BLaER1 treated with 17β-estradiol and CSF1 and Interleukin-3, amounts not matched to agents 10 nM and 100 nM (cell line): ENCODE results near the gene NDUFA8.

Source experiments
- H3K27ac ChIP-seq, 11 experiments: shearing (Covaris generic); formaldehyde crosslinking; 2 replicates each; pipeline ENCODE4 v1.8.1; 2022
- H3K27me3 ChIP-seq, 11 experiments: shearing (Covaris generic); formaldehyde crosslinking; 2 replicates each; pipeline ENCODE4 v1.8.1; 2022
- H3K36me3 ChIP-seq, 11 experiments: shearing (Covaris generic); formaldehyde crosslinking; 2 replicates each; pipeline ENCODE4 v1.8.1; 2022
- H3K4me1 ChIP-seq, 10 experiments: shearing (Covaris generic); formaldehyde crosslinking; 2 replicates each; pipeline ENCODE4 v1.8.1; 2022
- H3K4me2 ChIP-seq, 11 experiments: shearing (Covaris generic); formaldehyde crosslinking; 2 replicates each; pipeline ENCODE4 v1.8.1; 2022
- H3K4me3 ChIP-seq, 10 experiments: shearing (Covaris generic); formaldehyde crosslinking; 2 replicates each; pipeline ENCODE4 v1.8.1; 2022
- H3K9ac ChIP-seq, 11 experiments: shearing (Covaris generic); formaldehyde crosslinking; 2 replicates each; pipeline ENCODE4 v1.8.1; 2022
- H3K9me3 ChIP-seq, 11 experiments: shearing (Covaris generic); formaldehyde crosslinking; replicated peaks in 1 of 11; 2 replicates each; pipeline ENCODE4 v1.8.1; 2022
- H4K20me1 ChIP-seq, 11 experiments: shearing (Covaris generic); formaldehyde crosslinking; 2 replicates each; pipeline ENCODE4 v1.8.1; 2022
- Cebpa-rat ChIP-seq, 11 experiments: shearing (Covaris generic); IDR thresholded peaks; 2 replicates each; pipeline ENCODE4 v1.8.1; 2022

NDUFA8 gene

DNA sequence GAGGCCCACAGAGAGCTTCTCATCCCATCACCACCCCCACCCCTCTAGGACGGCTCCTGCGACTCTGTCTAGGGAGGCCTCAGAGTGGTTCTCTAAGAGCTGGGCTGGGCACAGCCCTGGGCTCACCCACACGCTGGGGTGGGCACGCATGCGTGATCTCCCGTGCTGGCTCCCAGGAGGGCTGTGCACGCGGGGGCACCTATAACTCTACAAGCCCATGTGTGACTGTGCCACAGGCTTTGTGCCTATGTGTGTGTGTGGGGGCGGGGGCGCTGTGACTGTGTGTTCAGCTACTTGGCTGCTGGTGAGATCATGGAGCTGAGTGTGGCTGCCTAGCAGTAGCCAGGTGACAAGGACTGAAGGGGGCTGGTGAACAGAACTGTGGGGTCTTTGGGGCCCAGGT is 32.2 kb downstream of the NDUFA8 start:
- Histone ChIP-seq H3K4me3 (no peak overlapping the region), H3K4me1 (peaks cover 0 to 6% (median 0%) of the 10 kb centered on the region in 10 experiments; a peak in 1 of 20 replicates), H3K27me3 (peaks cover 26 to 40% (median 37%) of the 10 kb centered on the region in 11 experiments), H3K4me2 (no peak overlapping the region), H3K27ac (no peak overlapping the region), H3K36me3 (no peaks in the 10 kb centered on the region), H3K9me3 (no peaks in the 10 kb centered on the region), H4K20me1 (peaks cover 0 to 10% (median 0%) of the 10 kb centered on the region in 11 experiments; a peak in 3 of 22 replicates), H3K9ac (no peak overlapping the region)
- TF ChIP-seq Cebpa-rat (IDR thresholded peaks at IDR 0.05) = no peak

DNA sequence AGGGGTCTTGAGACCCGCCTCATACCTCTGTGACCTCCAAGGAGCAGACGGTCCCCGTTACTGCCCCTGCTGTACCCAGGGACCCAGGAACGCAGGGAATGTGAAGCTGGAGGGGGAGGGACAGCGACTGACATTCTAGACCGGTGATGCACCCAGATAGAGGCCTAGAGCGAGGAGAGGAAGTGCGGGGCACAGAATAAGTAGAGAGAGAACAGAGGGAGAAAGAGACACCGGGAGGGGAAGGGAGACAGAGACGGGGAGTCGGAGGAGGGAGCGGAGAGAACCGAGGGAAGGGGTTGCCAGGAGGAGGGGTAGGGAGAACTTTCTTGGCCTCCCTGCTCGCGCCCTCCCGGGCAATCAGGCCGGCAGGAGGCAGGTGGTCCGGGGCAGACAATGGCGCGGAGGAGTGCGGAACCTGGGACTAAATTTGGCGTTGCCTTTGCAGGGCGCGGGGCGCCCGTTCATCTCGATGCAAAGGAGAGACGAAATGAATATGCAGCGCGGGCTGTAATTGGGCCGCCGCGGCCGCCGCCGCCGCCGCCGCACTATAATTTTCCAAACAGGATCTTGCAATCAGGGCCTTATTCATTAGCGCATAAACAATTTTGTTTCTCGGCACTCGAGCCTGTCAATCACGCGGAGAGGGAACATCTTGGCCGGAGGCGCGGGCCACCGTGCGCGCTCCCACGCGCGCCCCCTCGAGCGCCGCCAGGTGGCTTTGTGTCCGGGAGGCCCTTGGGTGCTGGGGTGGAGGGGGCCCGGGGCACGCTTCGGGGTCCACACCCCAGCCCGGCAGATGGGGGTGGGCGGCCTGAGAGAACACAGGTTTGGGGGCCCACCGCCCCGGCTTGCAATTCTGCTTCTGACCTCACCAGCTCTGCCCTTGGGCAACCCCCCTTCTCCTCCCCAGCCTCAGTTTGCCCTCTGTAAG is 33.0 kb downstream of the NDUFA8 start:
- Histone ChIP-seq H3K9ac (no peak overlapping the region), H3K27me3 (peaks cover 26 to 36% (median 33%) of the 10 kb centered on the region in 11 experiments), H3K36me3 (no peaks in the 10 kb centered on the region), H3K27ac (no peak overlapping the region), H3K4me2 (peak overlapping the region in 5 of 11 experiments; percentile 15 to 43 (median 37); a peak in 5 of 22 replicates), H4K20me1 (peaks cover 0 to 10% (median 0%) of the 10 kb centered on the region in 11 experiments; a peak in 3 of 22 replicates), H3K9me3 (no peaks in the 10 kb centered on the region), H3K4me3 (no peak overlapping the region), H3K4me1 (peaks cover 0 to 6% (median 0%) of the 10 kb centered on the region in 10 experiments; a peak in 1 of 20 replicates)
- no peak for TF ChIP-seq Cebpa-rat (IDR thresholded peaks at IDR 0.05)

DNA sequence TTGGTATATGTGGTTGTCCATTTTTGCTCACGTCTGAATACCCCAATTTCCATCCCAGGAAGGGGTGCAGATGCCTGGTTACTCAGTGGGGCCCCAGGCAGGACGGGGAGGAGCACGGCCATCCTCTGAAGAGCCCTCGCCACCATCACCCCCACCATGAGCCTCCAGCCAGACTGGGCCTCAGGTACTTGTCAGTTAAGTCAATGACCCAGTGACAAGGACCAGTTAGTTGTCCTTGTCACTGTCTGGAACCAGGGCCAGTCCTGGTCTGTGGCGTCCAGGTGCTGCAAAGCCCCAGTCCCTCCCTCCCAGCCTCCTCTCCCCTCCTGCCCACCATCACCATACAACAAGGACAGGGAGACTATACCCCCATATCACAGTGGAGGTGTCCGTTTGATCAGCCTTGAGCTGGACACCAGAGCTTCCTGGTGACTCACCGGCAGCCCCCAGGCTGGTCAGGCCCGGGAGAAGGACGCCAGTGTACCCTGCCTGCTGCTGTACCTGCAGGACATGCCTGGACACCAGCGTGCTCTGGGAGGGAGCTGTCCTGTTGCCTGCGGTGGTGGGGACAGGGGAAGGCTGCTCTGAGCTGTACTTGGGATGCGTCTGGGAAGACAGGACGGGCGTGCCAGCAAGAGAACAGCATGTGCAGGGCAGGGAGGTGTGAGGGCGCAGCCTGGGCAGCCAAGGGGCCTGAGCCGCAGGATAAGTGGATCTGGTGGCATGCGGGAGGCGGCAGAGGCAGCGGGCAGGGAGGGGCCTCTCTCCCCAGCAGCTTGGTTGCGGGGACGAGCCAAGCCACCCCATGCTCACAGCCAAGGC is 33.9 kb downstream of the NDUFA8 start:
- no peak overlapping the region for H3K4me2 ChIP-seq
- H3K4me1 ChIP-seq = peaks cover 0 to 6% (median 0%) of the 10 kb centered on the region in 10 experiments; a peak in 1 of 20 replicates
- H3K27ac ChIP-seq = no peak overlapping the region
- peaks cover 26 to 30% (median 28%) of the 10 kb centered on the region in 11 experiments for H3K27me3 ChIP-seq
- no peak for TF ChIP-seq Cebpa-rat (IDR thresholded peaks at IDR 0.05)
- H3K9ac ChIP-seq = no peak overlapping the region
- no peaks in the 10 kb centered on the region for H3K9me3 ChIP-seq
- no peaks in the 10 kb centered on the region for H3K36me3 ChIP-seq
- peaks cover 0 to 10% (median 0%) of the 10 kb centered on the region in 11 experiments; a peak in 2 of 22 replicates for H4K20me1 ChIP-seq
- no peak overlapping the region for H3K4me3 ChIP-seq

DNA sequence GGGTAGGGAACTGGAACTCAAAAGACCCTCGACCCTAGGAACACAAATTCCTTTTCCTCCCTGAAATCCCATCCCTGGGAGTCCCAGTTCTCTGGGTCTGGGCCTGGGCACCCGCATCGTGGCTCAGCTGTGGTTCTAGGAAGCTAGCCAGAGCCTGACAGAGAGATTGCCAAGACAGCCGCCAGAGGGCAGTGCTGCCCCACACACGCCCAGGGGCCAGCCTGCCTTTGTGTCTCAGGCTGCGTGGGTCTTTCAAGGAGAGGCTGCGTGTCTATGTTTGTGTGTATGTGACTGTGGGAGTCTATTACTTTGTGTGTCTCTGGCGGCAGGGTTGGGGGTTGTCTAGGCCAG is 34.4 kb downstream of the NDUFA8 start:
- Histone ChIP-seq H3K36me3 (no peaks in the 10 kb centered on the region), H3K9me3 (no peaks in the 10 kb centered on the region), H3K27me3 (peaks cover 26 to 30% (median 28%) of the 10 kb centered on the region in 11 experiments), H3K4me1 (peaks cover 0 to 6% (median 0%) of the 10 kb centered on the region in 10 experiments; a peak in 1 of 20 replicates), H3K4me2 (no peak overlapping the region), H4K20me1 (peaks cover 0 to 10% (median 0%) of the 10 kb centered on the region in 11 experiments; a peak in 2 of 22 replicates), H3K27ac (no peak overlapping the region), H3K9ac (no peak overlapping the region), H3K4me3 (no peak overlapping the region)
- TF ChIP-seq Cebpa-rat (IDR thresholded peaks at IDR 0.05) = no peak

DNA sequence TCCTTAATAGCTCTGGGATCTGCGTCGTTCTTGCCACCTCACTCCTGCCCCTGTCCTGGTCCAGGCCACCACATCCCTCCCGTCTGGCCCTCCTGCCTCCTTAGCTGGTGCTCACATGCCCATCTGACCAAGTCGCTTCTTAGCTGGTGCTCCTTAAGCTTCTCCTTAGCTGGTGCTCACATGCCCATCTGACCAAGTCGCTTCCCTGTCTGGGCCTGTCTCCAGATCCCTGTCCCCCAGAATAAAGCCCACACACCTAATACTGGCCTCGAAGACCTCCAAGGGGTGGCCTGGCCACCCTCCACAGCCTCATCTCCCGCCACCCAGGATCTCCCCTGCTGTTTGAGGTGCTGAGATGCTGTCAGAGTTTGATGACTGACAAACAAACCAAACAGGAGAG is 35.1 kb downstream of the NDUFA8 start:
- 0 out of 22 replicates have a peak overlapping the region, but pooled peaks of 1 of the 11 experiments have one; percentile 9 for H3K9ac ChIP-seq
- peaks cover 26 to 30% (median 28%) of the 10 kb centered on the region in 11 experiments for H3K27me3 ChIP-seq
- H4K20me1 ChIP-seq = peaks cover 0 to 10% (median 0%) of the 10 kb centered on the region in 11 experiments; a peak in 2 of 22 replicates
- H3K27ac ChIP-seq = no peak overlapping the region
- no peak overlapping the region for H3K4me3 ChIP-seq
- H3K4me2 ChIP-seq = no peak overlapping the region
- no peaks in the 10 kb centered on the region for H3K9me3 ChIP-seq
- H3K36me3 ChIP-seq = no peaks in the 10 kb centered on the region
- TF ChIP-seq Cebpa-rat (IDR thresholded peaks at IDR 0.05) = no peak
- peaks cover 0 to 6% (median 0%) of the 10 kb centered on the region in 10 experiments; a peak in 1 of 20 replicates for H3K4me1 ChIP-seq

DNA sequence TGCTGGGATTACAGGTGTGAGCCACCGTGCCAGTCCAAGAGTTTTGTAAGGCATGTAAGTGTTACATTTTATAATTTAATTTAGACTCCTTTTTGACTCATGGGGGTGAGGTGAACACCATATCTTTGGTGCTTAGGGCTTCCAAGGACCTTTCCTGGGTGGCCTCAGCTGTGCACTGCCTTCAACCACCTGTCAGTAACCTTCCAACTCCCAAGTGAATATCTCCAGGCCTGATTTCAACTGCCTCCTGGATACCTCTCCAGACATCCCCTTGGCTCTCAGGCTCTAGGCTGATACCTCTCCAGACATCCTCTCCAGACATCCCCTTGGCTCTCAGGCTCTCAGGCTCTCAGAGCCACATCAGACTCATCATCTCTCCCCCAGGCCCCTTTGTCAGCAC is 35.5 kb downstream of the NDUFA8 start:
- peaks cover 26 to 30% (median 28%) of the 10 kb centered on the region in 11 experiments for H3K27me3 ChIP-seq
- H3K36me3 ChIP-seq = no peaks in the 10 kb centered on the region
- H3K9ac ChIP-seq = 0 out of 22 replicates have a peak overlapping the region, but pooled peaks of 1 of the 11 experiments have one; percentile 9
- H3K4me3 ChIP-seq = no peak overlapping the region
- no peak overlapping the region for H3K4me2 ChIP-seq
- H3K27ac ChIP-seq = no peak overlapping the region
- H3K9me3 ChIP-seq = no peaks in the 10 kb centered on the region
- H3K4me1 ChIP-seq = peaks cover 0 to 6% (median 0%) of the 10 kb centered on the region in 10 experiments; a peak in 1 of 20 replicates
- peaks cover 0 to 10% (median 0%) of the 10 kb centered on the region in 11 experiments; a peak in 2 of 22 replicates for H4K20me1 ChIP-seq
- no peak for TF ChIP-seq Cebpa-rat (IDR thresholded peaks at IDR 0.05)

DNA sequence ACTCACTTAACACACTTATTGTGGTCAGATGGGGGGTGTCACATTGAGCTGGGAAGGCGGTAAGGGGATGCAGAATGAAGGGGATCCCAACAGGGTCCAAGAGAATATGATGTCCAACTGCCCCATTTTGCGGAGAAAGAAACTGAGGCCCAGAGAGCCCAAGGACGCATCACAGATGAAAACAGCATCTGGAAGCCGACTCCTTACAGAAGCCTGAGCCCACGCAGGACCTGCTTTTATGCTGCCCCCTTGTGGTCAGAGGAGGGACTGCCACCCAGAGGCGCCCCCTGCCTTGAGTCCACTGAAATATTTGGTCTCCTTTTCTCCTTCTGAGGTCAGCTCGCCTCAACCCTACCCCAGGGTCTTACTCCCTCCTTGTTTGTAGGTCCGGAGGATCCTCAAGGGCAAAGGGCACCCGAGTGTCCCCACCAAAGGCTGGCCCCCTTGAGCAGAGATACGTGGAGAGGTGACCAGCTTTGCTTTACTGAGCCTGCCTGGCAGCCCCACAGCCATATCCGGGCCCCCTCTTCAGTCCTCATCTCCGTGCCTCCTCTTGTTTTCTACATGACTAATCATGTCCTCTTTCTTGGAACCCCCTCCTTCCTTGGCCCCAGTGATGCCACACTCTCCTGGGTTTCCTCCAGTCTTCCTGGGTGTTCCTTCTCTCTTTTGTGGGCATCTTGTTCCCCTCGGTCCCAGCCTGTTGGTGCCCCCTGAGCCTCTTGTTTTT is 36.5 kb downstream of the NDUFA8 start:
- no peak overlapping the region for H3K27ac ChIP-seq
- 0 out of 22 replicates have a peak, but pooled peaks cover 0 to under 1% (median 0%) of the 10 kb centered on the region in 11 experiments for H3K9me3 ChIP-seq
- H3K9ac ChIP-seq = no peak overlapping the region
- peaks cover 0 to 6% (median 0%) of the 10 kb centered on the region in 10 experiments; a peak in 1 of 20 replicates for H3K4me1 ChIP-seq
- no peak overlapping the region for H3K4me3 ChIP-seq
- no peaks in the 10 kb centered on the region for H3K36me3 ChIP-seq
- peaks cover 0 to 10% (median 0%) of the 10 kb centered on the region in 11 experiments; a peak in 2 of 22 replicates for H4K20me1 ChIP-seq
- TF ChIP-seq Cebpa-rat (IDR thresholded peaks at IDR 0.05) = no peak
- no peak overlapping the region for H3K4me2 ChIP-seq
- H3K27me3 ChIP-seq = peaks cover 26 to 29% (median 28%) of the 10 kb centered on the region in 11 experiments

DNA sequence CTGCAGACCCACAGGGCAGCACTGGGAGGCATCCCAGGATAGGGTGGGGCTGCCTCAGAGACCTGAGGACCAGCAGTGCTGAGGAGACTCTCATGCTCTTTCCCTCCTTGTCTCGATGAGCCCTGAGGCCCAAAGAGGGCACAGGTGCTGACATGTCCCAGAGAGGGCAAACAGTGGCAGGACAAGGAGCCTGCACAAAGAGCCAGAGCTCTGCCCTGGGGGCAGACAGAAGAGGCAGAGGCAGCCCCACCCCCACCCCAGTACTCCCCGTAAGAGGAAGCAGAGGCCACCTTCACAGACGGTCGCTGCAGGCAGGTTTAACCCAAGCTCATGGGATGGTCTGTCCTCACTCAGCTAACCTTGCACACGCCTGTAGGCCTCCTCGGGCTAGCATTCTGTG is 37.1 kb downstream of the NDUFA8 start:
- Histone ChIP-seq H3K4me1 (peaks cover 0 to 6% (median 0%) of the 10 kb centered on the region in 10 experiments; a peak in 1 of 20 replicates), H3K27me3 (peaks cover 22 to 23% (median 23%) of the 10 kb centered on the region in 11 experiments), H3K4me3 (no peak overlapping the region), H3K36me3 (no peaks in the 10 kb centered on the region), H3K9ac (no peak overlapping the region), H3K9me3 (peaks cover 0 to 6% (median 0%) of the 10 kb centered on the region in 11 experiments; a peak in 7 of 22 replicates), H3K27ac (no peak overlapping the region), H4K20me1 (peaks cover 0 to 10% (median 0%) of the 10 kb centered on the region in 11 experiments; a peak in 2 of 22 replicates), H3K4me2 (no peak overlapping the region)
- no peak for TF ChIP-seq Cebpa-rat (IDR thresholded peaks at IDR 0.05)
